ENCODE measurements around the gene LETM1.

The LETM1 gene

DNA sequence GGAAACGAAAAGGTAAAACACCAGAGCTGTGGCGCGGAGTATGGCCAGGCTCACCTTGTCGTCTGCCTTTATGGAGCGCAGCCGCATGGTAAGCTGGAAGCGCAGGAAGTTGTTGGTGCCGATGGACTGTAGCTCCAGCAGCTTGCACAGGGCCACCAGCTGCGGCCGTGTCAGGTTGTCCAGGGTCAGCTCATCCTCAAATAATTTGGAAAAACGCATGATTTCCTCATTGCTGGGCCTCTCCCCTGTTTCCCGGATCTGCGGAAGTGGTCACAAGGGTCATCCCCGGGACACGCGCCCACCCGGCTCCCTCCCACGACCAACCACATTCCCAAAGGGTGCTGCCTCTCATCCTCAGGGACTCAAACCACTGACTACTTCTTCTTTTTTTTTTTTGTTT, 23.3 kb downstream of the LETM1 start:
- in situ Hi-C loops (cut with HindIII; ENCODE audit: low sequenced_read_pairs): no loop called here
- no peak for DNase-seq (ENCODE audit: low read depth, low spot score)
- H3K4me3 ChIP-seq (ENCODE audit: low read depth, low read length): no peak overlapping the region
- TF ChIP-seq, protein P1, sequence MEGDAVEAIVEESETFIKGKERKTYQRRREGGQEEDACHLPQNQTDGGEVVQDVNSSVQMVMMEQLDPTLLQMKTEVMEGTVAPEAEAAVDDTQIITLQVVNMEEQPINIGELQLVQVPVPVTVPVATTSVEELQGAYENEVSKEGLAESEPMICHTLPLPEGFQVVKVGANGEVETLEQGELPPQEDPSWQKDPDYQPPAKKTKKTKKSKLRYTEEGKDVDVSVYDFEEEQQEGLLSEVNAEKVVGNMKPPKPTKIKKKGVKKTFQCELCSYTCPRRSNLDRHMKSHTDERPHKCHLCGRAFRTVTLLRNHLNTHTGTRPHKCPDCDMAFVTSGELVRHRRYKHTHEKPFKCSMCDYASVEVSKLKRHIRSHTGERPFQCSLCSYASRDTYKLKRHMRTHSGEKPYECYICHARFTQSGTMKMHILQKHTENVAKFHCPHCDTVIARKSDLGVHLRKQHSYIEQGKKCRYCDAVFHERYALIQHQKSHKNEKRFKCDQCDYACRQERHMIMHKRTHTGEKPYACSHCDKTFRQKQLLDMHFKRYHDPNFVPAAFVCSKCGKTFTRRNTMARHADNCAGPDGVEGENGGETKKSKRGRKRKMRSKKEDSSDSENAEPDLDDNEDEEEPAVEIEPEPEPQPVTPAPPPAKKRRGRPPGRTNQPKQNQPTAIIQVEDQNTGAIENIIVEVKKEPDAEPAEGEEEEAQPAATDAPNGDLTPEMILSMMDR (IDR thresholded peaks at IDR 0.05; ENCODE audit: low read depth, low read length): no peak

DNA sequence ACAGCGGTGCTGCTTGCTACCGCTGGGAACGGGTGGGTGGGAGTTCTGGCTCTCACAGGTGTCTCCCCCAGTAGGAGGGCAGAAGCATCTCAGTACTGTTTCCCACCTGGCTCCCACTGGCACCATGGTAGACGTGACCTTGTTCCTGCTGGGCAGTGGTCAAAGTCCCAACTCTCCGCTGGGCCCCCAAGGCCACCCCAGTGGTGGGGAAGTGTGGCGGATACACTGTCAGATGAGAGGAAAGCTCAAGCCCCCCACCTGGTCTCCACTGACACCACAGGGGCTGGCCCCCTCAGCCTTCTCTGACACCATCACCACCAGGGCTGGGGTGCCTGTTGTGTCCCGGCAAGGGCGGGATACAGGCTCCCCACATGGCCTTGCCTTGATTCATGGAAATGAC, 24.6 kb downstream of the LETM1 start:
- TF ChIP-seq, protein P1 (IDR thresholded peaks at IDR 0.05; ENCODE audit: low read depth, low read length): no peak
- in situ Hi-C loops (cut with HindIII; ENCODE audit: low sequenced_read_pairs): no loop called here
- H3K4me3 ChIP-seq (ENCODE audit: low read depth, low read length): no peak overlapping the region
- DNase-seq (ENCODE audit: low read depth, low spot score): no peak

GRCh38 chr4:1830642-1831228, 25.2 kb downstream of the LETM1 start:
- in situ Hi-C loops (cut with HindIII; ENCODE audit: low sequenced_read_pairs): no loop called here
- no peak overlapping the region for H3K4me3 ChIP-seq (ENCODE audit: low read depth, low read length)
- DNase-seq (ENCODE audit: low read depth, low spot score): no peak
- TF ChIP-seq, protein P1 (IDR thresholded peaks at IDR 0.05; ENCODE audit: low read depth, low read length): no peak

DNA sequence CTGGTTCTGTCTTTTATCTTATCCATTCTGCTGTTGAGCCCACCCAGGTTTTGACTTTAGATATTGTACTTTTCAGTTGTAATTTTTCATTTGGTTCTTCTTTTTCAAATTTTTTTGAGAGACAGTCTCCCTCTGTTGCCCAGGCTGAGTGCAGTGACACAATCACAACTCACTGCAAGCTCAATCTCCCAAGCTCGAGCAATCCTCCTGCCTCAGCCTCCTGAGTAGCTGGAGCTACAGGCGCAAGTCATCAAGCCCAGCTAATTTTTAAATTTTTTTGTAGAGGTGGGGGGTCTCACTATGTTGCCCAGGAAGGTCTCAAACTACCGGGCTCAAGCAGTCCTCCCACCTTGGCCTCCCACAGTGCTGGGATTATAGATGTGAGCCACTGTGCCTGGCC, 25.7 kb downstream of the LETM1 start:
- in situ Hi-C loops (cut with HindIII; ENCODE audit: low sequenced_read_pairs): no loop called here
- TF ChIP-seq, protein P1 (IDR thresholded peaks at IDR 0.05; ENCODE audit: low read depth, low read length): no peak
- no peak overlapping the region for H3K4me3 ChIP-seq (ENCODE audit: low read depth, low read length)
- DNase-seq (ENCODE audit: low read depth, low spot score): no peak

DNA sequence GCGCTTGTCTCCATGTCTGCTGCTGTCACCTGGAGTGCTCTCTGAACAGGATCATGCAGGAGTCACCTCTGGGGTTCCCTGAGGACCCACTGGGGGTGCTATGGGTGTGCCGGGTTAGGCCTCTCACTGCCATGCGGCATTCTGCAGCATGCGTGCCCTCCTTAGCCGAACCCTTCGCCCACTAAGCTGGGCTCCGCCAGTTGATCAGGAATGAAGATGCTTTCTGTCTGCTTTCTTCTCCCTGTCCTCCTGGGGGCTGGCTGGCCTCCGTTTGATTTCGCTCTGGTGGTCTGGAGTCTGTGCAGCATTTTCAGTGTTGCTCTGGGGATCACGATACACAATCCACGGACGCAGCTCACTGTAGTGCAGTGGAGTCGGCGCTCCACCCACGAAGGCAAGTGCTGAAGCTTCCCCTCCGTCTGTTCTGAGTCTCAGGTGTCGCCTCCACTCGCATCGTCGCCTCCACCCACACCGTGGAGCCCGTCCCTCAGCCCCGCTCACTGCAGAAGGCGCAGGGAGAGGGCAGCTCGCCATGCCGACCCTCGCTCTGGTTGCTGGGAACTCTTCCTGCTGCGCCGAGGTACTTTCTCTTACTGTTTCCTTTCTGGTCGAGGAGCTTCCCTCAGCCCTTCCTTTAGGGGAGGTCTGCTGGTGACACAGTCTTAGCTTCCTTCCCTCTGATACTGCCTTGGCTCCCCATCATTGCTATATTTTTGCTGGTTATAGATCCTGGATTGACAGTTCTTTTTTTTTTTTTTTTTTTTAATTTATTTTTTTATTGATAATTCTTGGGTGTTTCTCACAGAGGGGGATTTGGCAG, 29.2 kb downstream of the LETM1 start:
- no peak for DNase-seq (ENCODE audit: low read depth, low spot score)
- in situ Hi-C loops (cut with HindIII; ENCODE audit: low sequenced_read_pairs): no loop called here
- TF ChIP-seq, protein P1 (IDR thresholded peaks at IDR 0.05; ENCODE audit: low read depth, low read length): no peak
- no peak overlapping the region for H3K4me3 ChIP-seq (ENCODE audit: low read depth, low read length)

DNA sequence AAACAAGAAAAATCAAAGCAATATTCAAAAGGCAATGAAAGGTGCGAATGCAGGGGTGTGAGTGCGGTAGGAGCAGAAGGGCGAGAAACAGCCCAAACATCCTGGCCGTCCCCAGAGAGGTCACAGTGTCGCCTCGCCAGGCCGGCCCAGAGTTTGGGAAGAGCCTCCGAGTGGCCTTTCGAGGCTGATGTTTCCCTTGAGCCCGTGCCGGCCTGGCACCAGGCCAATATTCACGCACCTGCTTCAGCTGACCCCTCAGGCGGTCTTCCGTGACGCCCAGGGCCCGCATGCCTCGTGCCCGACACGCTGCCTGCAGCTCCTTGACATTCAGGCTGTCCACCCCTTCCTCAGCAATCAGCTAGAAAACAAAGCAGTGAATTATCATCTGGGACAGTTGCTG, 30.6 kb downstream of the LETM1 start:
- in situ Hi-C loops (cut with HindIII; ENCODE audit: low sequenced_read_pairs): no loop called here
- TF ChIP-seq, protein P1 (IDR thresholded peaks at IDR 0.05; ENCODE audit: low read depth, low read length): no peak
- no peak overlapping the region for H3K4me3 ChIP-seq (ENCODE audit: low read depth, low read length)
- DNase-seq (ENCODE audit: low read depth, low spot score): no peak

Data from astrocyte of the spinal cord (primary cell).